PC-3 (cell line): ENCODE measurements around the gene LKAAEAR1. TPM values are rescaled to one million over a fixed set of nuclear protein-coding genes. Genes with fewer than 3 reads are reported as not detected.

Source experiments
- ATAC-seq: fragments of 200-7000 bp; cut with Tn5 transposase; 2 replicates; pipeline ENCODE4 v1.9.1; 2020; ENCODE audit warnings: mild to moderate bottlenecking, moderate library complexity
- BruUV-seq: library from RNA; stranded (reverse); fragments of 400-500 nt; replicated peaks from 2 replicates; lab custom pipeline; 2021; lab: Mats Ljungman, UMichigan
- CTCF ChIA-PET: fragments of 300-600 bp; sonication (Branson Sonifier 250); formaldehyde crosslinking; loops from one replicate; lab custom pipeline; 2022; ENCODE audit warnings: antibody characterized with exemption; lab: Charles Lee
- POLR2A ChIA-PET: fragments of 300-600 bp; sonication (Branson Sonifier 250); formaldehyde crosslinking; loops from one replicate; lab custom pipeline; 2022; ENCODE audit warnings: antibody characterized with exemption; ENCODE audit not compliant: unreplicated experiment; lab: Charles Lee
- DNase-seq: peaks from one replicate; pipeline ENCODE4 v3.0.0-alpha.2; 2015
- H2AFZ ChIP-seq: fragments of 300-600 bp; sonication (generic); 2 replicates; pipeline ENCODE4 v1.6.0; 2016; ENCODE audit warnings: antibody characterized with exemption, low read length
- H3F3A ChIP-seq: fragments of 300-600 bp; sonication (generic); one replicate; pipeline ENCODE4 v1.6.0; 2017; ENCODE audit warnings: antibody characterized with exemption, low read length, control low read depth, mild to moderate bottlenecking; ENCODE audit not compliant: unreplicated experiment
- H3K27ac ChIP-seq: fragments of 300-600 bp; sonication (generic); 2 replicates; pipeline ENCODE4 v1.5.1; 2016; ENCODE audit warnings: mild to moderate bottlenecking, low read length
- H3K27me3 ChIP-seq: fragments of 300-600 bp; sonication (generic); 2 replicates; pipeline ENCODE4 v1.6.1; 2016; ENCODE audit warnings: low read length, mixed read lengths
- H3K36me3 ChIP-seq: fragments of 300-600 bp; sonication (generic); 2 replicates; pipeline ENCODE4 v1.6.1; 2016; ENCODE audit warnings: low read depth, mixed run types, low read length, mixed read lengths
- H3K4me1 ChIP-seq: fragments of 300-600 bp; sonication (generic); 2 replicates; pipeline ENCODE4 v1.5.1; 2016; ENCODE audit warnings: low read length; ENCODE audit not compliant: insufficient read depth
- H3K4me2 ChIP-seq: fragments of 300-600 bp; sonication (generic); 2 replicates; pipeline ENCODE4 v1.6.0; 2016; ENCODE audit warnings: low read length
- H3K4me3 ChIP-seq: fragments of 300-600 bp; sonication (generic); 2 replicates; pipeline ENCODE4 v1.5.1; 2016; ENCODE audit warnings: mild to moderate bottlenecking, low read length, mixed read lengths
- H3K79me2 ChIP-seq: fragments of 300-600 bp; sonication (generic); 2 replicates; pipeline ENCODE4 v1.6.1; 2017; ENCODE audit warnings: low read length, mixed read lengths
- H3K9ac ChIP-seq: fragments of 300-600 bp; sonication (generic); 2 replicates; pipeline ENCODE4 v1.6.0; 2016; ENCODE audit warnings: mild to moderate bottlenecking, low read length
- H3K9me2 ChIP-seq: fragments of 300-600 bp; sonication (generic); replicated peaks from 2 replicates; pipeline ENCODE4 v1.6.1; 2016; ENCODE audit warnings: mixed run types, low read length, mixed read lengths
- H3K9me3 ChIP-seq: fragments of 300-600 bp; sonication (generic); 2 replicates; pipeline ENCODE4 v1.6.1; 2016; ENCODE audit warnings: low read length, mixed read lengths
- H4K20me1 ChIP-seq: fragments of 300-600 bp; sonication (generic); 2 replicates; pipeline ENCODE4 v1.6.1; 2016; ENCODE audit warnings: low read length, mixed read lengths
- CTCF ChIP-seq: fragments of 300-600 bp; sonication (generic); conservative IDR thresholded peaks from 2 replicates; pipeline ENCODE4 v1.5.1; 2017; ENCODE audit warnings: antibody characterized with exemption, low read depth, mild to moderate bottlenecking, low read length
- EZH2 ChIP-seq: fragments of 300-600 bp; sonication (generic); IDR thresholded peaks from one replicate; pipeline ENCODE4 v1.6.1; 2017; ENCODE audit warnings: antibody characterized with exemption, mild to moderate bottlenecking, low read length; ENCODE audit not compliant: unreplicated experiment
- EZH2phosphoT487 ChIP-seq: fragments of 300-600 bp; sonication (generic); IDR thresholded peaks from 2 replicates; pipeline ENCODE4 v1.6.1; 2018; ENCODE audit warnings: mild to moderate bottlenecking, antibody characterized with exemption, low read length, borderline replicate concordance
- intact Hi-C: fragments of 100-400 bp; cut with micrococcal nuclease; formaldehyde crosslinking; loops from 2 replicates; pipeline ENCODE4 v1.9.0; 2023
- total RNA-seq: library from RNA; depleted of rRNA; stranded (reverse); fragments of >200 nt; gene quantifications from 2 replicates; pipeline ENCODE4 v1.2.3, GENCODE V29; 2014

The LKAAEAR1 gene
- total RNA-seq, 1 experiment from 2014 or later, result 1.1 TPM

GRCh38 chr20:64092258-64093012 lies 8.2 kb upstream of the LKAAEAR1 start:
- DNase-seq (no peak), ATAC-seq (no peak)
- Histone ChIP-seq H2AFZ (no peak overlapping the region), H3F3A (no peaks in the 10 kb centered on the region), H3K9me3 (no peaks in the 10 kb centered on the region), H3K4me1 (no peaks in the 10 kb centered on the region), H3K4me2 (no peak overlapping the region), H3K27me3 (no peaks in the 10 kb centered on the region), H3K79me2 (no peaks in the 10 kb centered on the region), H3K9me2 (no peaks in the 10 kb centered on the region), H3K36me3 (no peaks in the 10 kb centered on the region), H3K27ac (no peak overlapping the region), H4K20me1 (no peaks in the 10 kb centered on the region), H3K4me3 (no peak overlapping the region), H3K9ac (no peak overlapping the region)
- intact Hi-C loops, result no loop called here
- TF ChIP-seq EZH2, result no peak
- ChIA-PET POLR2A (no interaction called here), CTCF (no interaction called here)
- no TSS peak for BruUV-seq

- no peaks in the 10 kb centered on the region for H3K36me3 ChIP-seq
- no peak overlapping the region for H2AFZ ChIP-seq
- no peak overlapping the region for H3K4me3 ChIP-seq
- no peak overlapping the region for H3K4me2 ChIP-seq
- DNase-seq (no peak), ATAC-seq (no peak)
- H3K27ac ChIP-seq, result no peak overlapping the region
- intact Hi-C loops, result no loop called here
- no peaks in the 10 kb centered on the region for H3K9me2 ChIP-seq
- H3K79me2 ChIP-seq, result no peaks in the 10 kb centered on the region
- H3K9me3 ChIP-seq, result no peaks in the 10 kb centered on the region
- no peak for TF ChIP-seq EZH2
- no peak for TF ChIP-seq EZH2phosphoT487
- no peak for TF ChIP-seq CTCF
- POLR2A ChIA-PET, result no interaction called here
- CTCF ChIA-PET, result no interaction called here
- H3K27me3 ChIP-seq, result no peaks in the 10 kb centered on the region
- no TSS peak for BruUV-seq
- H3F3A ChIP-seq, result no peaks in the 10 kb centered on the region
- no peaks in the 10 kb centered on the region; the same call in 1 of the 2 replicates for H3K4me1 ChIP-seq
- H4K20me1 ChIP-seq, result no peaks in the 10 kb centered on the region
- H3K9ac ChIP-seq, result no peak overlapping the region
Observed at GRCh38 chr20:64091770-64092169, 7.6 kb upstream of the LKAAEAR1 start.

- CTCF ChIA-PET, result no interaction called here
Observed at GRCh38 chr20:64091340-64091739, 7.1 kb upstream of the LKAAEAR1 start.

More at GRCh38 chr20:64091340-64091739, 7.1 kb upstream of the LKAAEAR1 start:
- Histone ChIP-seq H2AFZ (no peak overlapping the region), H3K4me3 (no peak overlapping the region), H3K4me2 (no peak overlapping the region), H3K36me3 (no peaks in the 10 kb centered on the region), H3K9me2 (no peaks in the 10 kb centered on the region), H3K4me1 (peaks cover 4% of the 10 kb centered on the region), H3F3A (no peaks in the 10 kb centered on the region), H3K79me2 (no peaks in the 10 kb centered on the region), H3K27ac (no peak overlapping the region), H3K27me3 (no peaks in the 10 kb centered on the region), H4K20me1 (no peaks in the 10 kb centered on the region), H3K9ac (no peak overlapping the region), H3K9me3 (no peaks in the 10 kb centered on the region)
- intact Hi-C loops, result no loop called here
- ATAC-seq, result no peak
- BruUV-seq, result no TSS peak
- TF ChIP-seq CTCF, result no peak
- TF ChIP-seq EZH2phosphoT487, result no peak
- TF ChIP-seq EZH2, result no peak
- POLR2A ChIA-PET, result no interaction called here
- DNase-seq, result no peak
